Endothelial cell of umbilical vein (primary cell): ENCODE results near the gene KRT38. TPM values are rescaled to one million over a fixed set of nuclear protein-coding genes. Genes with fewer than 3 reads are reported as not detected.

Experiments used
- BruUV-seq: library from RNA; stranded (reverse); fragments of 400-500 nt; replicated peaks from 2 replicates; lab custom pipeline; 2021; lab: Mats Ljungman, UMichigan
- CTCF ChIA-PET: fragments of 300-600, 350-600 bp; sonication (Branson Sonifier 250); formaldehyde crosslinking; loops from one replicate; lab custom pipeline; 2021; ENCODE audit warnings: antibody characterized with exemption, inconsistent platforms; lab: Charles Lee
- POLR2A ChIA-PET: fragments of 300-600, 350-600 bp; sonication (Branson Sonifier 250); formaldehyde crosslinking; loops from one replicate; lab custom pipeline; 2021; ENCODE audit warnings: antibody characterized with exemption, inconsistent platforms; lab: Charles Lee
- DNase-seq: peaks from one replicate; pipeline ENCODE4 v3.0.0-alpha.2; 2011; ENCODE audit warnings: low read depth, low spot score
- FAIRE-seq: peaks from 2 replicates; lab custom pipeline; 2011; peaks lifted over from hg19 to GRCh38; lab: Jason Lieb, UNC
- H2AFZ ChIP-seq: 2 replicates; pipeline ENCODE4 v1.6.0; 2012; ENCODE audit warnings: low read depth, low read length, control low read depth, inconsistent platforms
- H3K27ac ChIP-seq: 2 replicates; pipeline ENCODE4 v1.5.1; 2011; ENCODE audit warnings: low read depth, mild to moderate bottlenecking, control low read depth, low read length, moderate library complexity; ENCODE audit not compliant: insufficient read depth
- H3K27me3 ChIP-seq, 2 experiments: 2 replicates each; pipeline versions ENCODE4 v1.6.0 to v1.6.1; 2011; ENCODE audit warnings: low read length in 2 of 2, mixed read lengths in 1 of 2; ENCODE audit not compliant: control insufficient read depth in 2 of 2, insufficient read depth in 2 of 2
- H3K36me3 ChIP-seq, 2 experiments: 2 replicates in 1 of 2; 3 replicates in 1 of 2; pipeline ENCODE4 v1.5.1; 2011; ENCODE audit warnings: low read length in 2 of 2, mild to moderate bottlenecking in 1 of 2, moderate library complexity in 1 of 2; ENCODE audit not compliant: control insufficient read depth in 2 of 2, insufficient read depth in 2 of 2; ENCODE audit errors: extremely low read depth in 1 of 2
- H3K4me1 ChIP-seq: 3 replicates; pipeline ENCODE4 v1.5.1; 2011; ENCODE audit warnings: mild to moderate bottlenecking, low read length; ENCODE audit not compliant: control insufficient read depth, insufficient read depth; ENCODE audit errors: extremely low read depth
- H3K4me2 ChIP-seq: 2 replicates; pipeline ENCODE4 v1.6.1; 2011; ENCODE audit warnings: low read length, control low read depth, mixed read lengths; ENCODE audit not compliant: insufficient read depth
- H3K4me3 ChIP-seq, 3 experiments: fragments of 200-600 bp in 1 of 3; sonication (generic), shearing (Covaris generic) in 1 of 3; replicated peaks in 1 of 3; 2 replicates each; pipeline ENCODE4 v1.5.1; 2011 to 2016; ENCODE audit warnings: control low read depth in 3 of 3, low read length in 3 of 3, mild to moderate bottlenecking in 2 of 3, inconsistent platforms in 1 of 3, low read depth in 1 of 3, moderate library complexity in 1 of 3; ENCODE audit not compliant: insufficient read depth in 1 of 3
- H3K79me2 ChIP-seq: 2 replicates; pipeline ENCODE4 v1.6.0; 2012; ENCODE audit warnings: low read length, inconsistent platforms; ENCODE audit not compliant: control insufficient read depth, insufficient read depth
- H3K9ac ChIP-seq: replicated peaks from 2 replicates; pipeline ENCODE3; 2011; ENCODE audit warnings: low read length, control low read depth; ENCODE audit not compliant: insufficient read depth; ENCODE audit errors: extremely low read depth
- H3K9me1 ChIP-seq: replicated peaks from 3 replicates; pipeline ENCODE4 v1.6.0; 2011; ENCODE audit warnings: mild to moderate bottlenecking, low read length; ENCODE audit not compliant: control insufficient read depth, insufficient read depth; ENCODE audit errors: extremely low read depth
- H3K9me3 ChIP-seq: replicated peaks from 2 replicates; pipeline ENCODE4 v1.5.1; 2012; ENCODE audit warnings: low read length, inconsistent platforms; ENCODE audit not compliant: control insufficient read depth, insufficient read depth
- H4K20me1 ChIP-seq: replicated peaks from 2 replicates; pipeline ENCODE3; 2011; ENCODE audit warnings: mild to moderate bottlenecking, low read length; ENCODE audit not compliant: control insufficient read depth, insufficient read depth; ENCODE audit errors: extremely low read depth
- EZH2 ChIP-seq: IDR thresholded peaks from 2 replicates; pipeline ENCODE4 v1.6.1; 2012; ENCODE audit warnings: borderline replicate concordance, low read depth, mild to moderate bottlenecking, moderate library complexity, low read length, inconsistent platforms; ENCODE audit not compliant: severe bottlenecking
- FOS ChIP-seq: IDR thresholded peaks from 2 replicates; pipeline ENCODE4 v1.6.1; 2011; ENCODE audit warnings: mild to moderate bottlenecking, low read length, moderate library complexity, borderline replicate concordance; ENCODE audit not compliant: insufficient read depth
- GATA2 ChIP-seq: IDR thresholded peaks from 2 replicates; pipeline ENCODE4 v1.7.0; 2011; ENCODE audit warnings: low read depth, mild to moderate bottlenecking, moderate library complexity, mixed read lengths, low read length; ENCODE audit not compliant: insufficient read length, insufficient read depth
- MYC ChIP-seq: IDR thresholded peaks from one replicate; pipeline ENCODE4 v1.6.1; 2011; ENCODE audit warnings: mild to moderate bottlenecking, low read depth, low read length
- POLR2A ChIP-seq: IDR thresholded peaks from 2 replicates; pipeline ENCODE4 v1.6.1; 2012; ENCODE audit warnings: low read depth, mild to moderate bottlenecking, control low read depth, low read length
- POLR2AphosphoS5 ChIP-seq: IDR thresholded peaks from 2 replicates; pipeline ENCODE4 v1.6.1; 2012; ENCODE audit warnings: low read depth, mild to moderate bottlenecking, control low read depth, low read length, moderate library complexity; ENCODE audit not compliant: insufficient read depth
- dilution Hi-C: fragments of 300-500 bp; cut with MboI; formaldehyde crosslinking; loops from one replicate; pipeline ENCODE4 v1.15.0; 2019; ENCODE audit warnings: low sequenced_read_pairs; ENCODE audit not compliant: extremely low pct_ligation_motif_present
- intact Hi-C: fragments of 100-400 bp; cut with micrococcal nuclease; formaldehyde crosslinking; loops from one replicate; pipeline ENCODE4 v1.10.0; 2022
- polyA plus RNA-seq, 4 experiments: library from polyadenylated mRNA; depleted of rRNA in 3 of 4; stranded (reverse) in 3 of 4; unstranded in 1 of 4; fragments of >200 nt; gene quantifications; 2 replicates each; pipeline versions ENCODE4 v1.2.1 to v1.2.3, GENCODE V29; 2011 to 2012; ENCODE audit warnings: missing spikeins in 1 of 4
- total RNA-seq: library from RNA; stranded (reverse); gene quantifications from 2 replicates; pipeline ENCODE4 v1.2.3, GENCODE V29; 2021
- TF ChIP-seq, protein P1 (sequence below): IDR thresholded peaks from 2 replicates; pipeline ENCODE4 v1.6.1; 2011; ENCODE audit not compliant: insufficient read depth, insufficient read length
- TF ChIP-seq, protein P2 (sequence below), 2 donors: IDR thresholded peaks; 1 replicate in 1 of 2; 2 replicates in 1 of 2; pipeline ENCODE4 v1.5.1; 2011; ENCODE audit warnings: low read length in 2 of 2, mild to moderate bottlenecking in 2 of 2, moderate library complexity in 2 of 2, control low read depth in 1 of 2, inconsistent platforms in 1 of 2, low read depth in 1 of 2; ENCODE audit not compliant: insufficient read depth in 1 of 2; ENCODE audit errors: extremely low read depth in 1 of 2

Gene KRT38
- total and polyA plus RNA-seq, 2 donors (not counting 3 experiments of a cell fraction or from before 2014, with no cell fraction given), result not detected

GRCh38 chr17:41444186-41444585 is 3.4 kb upstream of the KRT38 start:
- Histone ChIP-seq H3K36me3 (no peaks in the 10 kb centered on the region), H3K79me2 (no peaks in the 10 kb centered on the region), H3K9me1 (no peaks in the 10 kb centered on the region), H3K4me3 (no peak overlapping the region), H4K20me1 (no peaks in the 10 kb centered on the region), H3K4me2 (no peak overlapping the region), H2AFZ (no peak overlapping the region), H3K27ac (no peak overlapping the region), H3K27me3 (peaks cover 0 to 5% of the 10 kb centered on the region in 2 experiments), H3K9ac (no peak overlapping the region), H3K4me1 (no peaks in the 10 kb centered on the region), H3K9me3 (no peaks in the 10 kb centered on the region)
- no peak for TF ChIP-seq FOS
- TF ChIP-seq MYC, result no peak
- TF ChIP-seq POLR2AphosphoS5, result no peak
- TF ChIP-seq POLR2A, result no peak
- TF ChIP-seq GATA2, result no peak
- TF ChIP-seq EZH2, result no peak
- TF ChIP-seq, protein P1, sequence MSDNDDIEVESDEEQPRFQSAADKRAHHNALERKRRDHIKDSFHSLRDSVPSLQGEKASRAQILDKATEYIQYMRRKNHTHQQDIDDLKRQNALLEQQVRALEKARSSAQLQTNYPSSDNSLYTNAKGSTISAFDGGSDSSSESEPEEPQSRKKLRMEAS, result no peak
- TF ChIP-seq, protein P2, sequence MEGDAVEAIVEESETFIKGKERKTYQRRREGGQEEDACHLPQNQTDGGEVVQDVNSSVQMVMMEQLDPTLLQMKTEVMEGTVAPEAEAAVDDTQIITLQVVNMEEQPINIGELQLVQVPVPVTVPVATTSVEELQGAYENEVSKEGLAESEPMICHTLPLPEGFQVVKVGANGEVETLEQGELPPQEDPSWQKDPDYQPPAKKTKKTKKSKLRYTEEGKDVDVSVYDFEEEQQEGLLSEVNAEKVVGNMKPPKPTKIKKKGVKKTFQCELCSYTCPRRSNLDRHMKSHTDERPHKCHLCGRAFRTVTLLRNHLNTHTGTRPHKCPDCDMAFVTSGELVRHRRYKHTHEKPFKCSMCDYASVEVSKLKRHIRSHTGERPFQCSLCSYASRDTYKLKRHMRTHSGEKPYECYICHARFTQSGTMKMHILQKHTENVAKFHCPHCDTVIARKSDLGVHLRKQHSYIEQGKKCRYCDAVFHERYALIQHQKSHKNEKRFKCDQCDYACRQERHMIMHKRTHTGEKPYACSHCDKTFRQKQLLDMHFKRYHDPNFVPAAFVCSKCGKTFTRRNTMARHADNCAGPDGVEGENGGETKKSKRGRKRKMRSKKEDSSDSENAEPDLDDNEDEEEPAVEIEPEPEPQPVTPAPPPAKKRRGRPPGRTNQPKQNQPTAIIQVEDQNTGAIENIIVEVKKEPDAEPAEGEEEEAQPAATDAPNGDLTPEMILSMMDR (IDR thresholded peaks at IDR 0.05; ENCODE audit: extremely low read depth in 1 of 2, insufficient read depth in 1 of 2, low read depth in 1 of 2, low read length in 2 of 2), result no peak
- CTCF ChIA-PET, result no interaction called here
- FAIRE-seq, result no peak
- dilution Hi-C loops (no loop called here), intact Hi-C loops (no loop called here)
- POLR2A ChIA-PET, result no interaction called here
- BruUV-seq, result no TSS peak
- DNase-seq, result no peak
